OCI-LY7 (cell line): Measurements from ENCODE around the gene TNS3. TPM values are rescaled to one million over a fixed set of nuclear protein-coding genes. Genes with fewer than 3 reads are reported as not detected.
A peak's percentile ranks its signal among the peaks of the same experiment; 100 is the strongest.

Source experiments
- BruUV-seq: library from RNA; stranded (reverse); fragments of 400-500 nt; replicated peaks from 2 replicates; lab custom pipeline; 2021; lab: Mats Ljungman, UMichigan
- CTCF ChIA-PET: fragments of 300-600 bp; sonication (Branson Sonifier 250); formaldehyde crosslinking; loops from one replicate; lab custom pipeline; 2022; ENCODE audit warnings: antibody characterized with exemption; ENCODE audit not compliant: unreplicated experiment; lab: Charles Lee
- POLR2A ChIA-PET: fragments of 300-600 bp; sonication (Branson Sonifier 250); formaldehyde crosslinking; loops from one replicate; lab custom pipeline; 2022; ENCODE audit warnings: antibody characterized with exemption; lab: Charles Lee
- DNase-seq: peaks from one replicate; pipeline ENCODE4 v3.0.0-alpha.2; 2015; ENCODE audit warnings: low spot score
- H2AFZ ChIP-seq: fragments of 200-600 bp; sonication (generic), shearing (Covaris generic); 2 replicates; pipeline ENCODE4 v1.6.1; 2014; ENCODE audit warnings: mild to moderate bottlenecking, antibody characterized with exemption, low read length, moderate library complexity
- H3K27ac ChIP-seq: fragments of 200-600 bp; sonication (generic); 2 replicates; pipeline ENCODE4 v1.5.1; 2014; ENCODE audit warnings: mixed run types, low read depth, mild to moderate bottlenecking, moderate library complexity, low read length, inconsistent platforms; ENCODE audit not compliant: poor library complexity, severe bottlenecking
- H3K36me3 ChIP-seq: fragments of 200-600 bp; sonication (generic); 2 replicates; pipeline ENCODE4 v1.6.1; 2014; ENCODE audit warnings: mild to moderate bottlenecking, antibody characterized with exemption, low read length, moderate library complexity, mixed read lengths; ENCODE audit not compliant: insufficient read depth
- H3K4me1 ChIP-seq: fragments of 200-600 bp; sonication (generic); 2 replicates; pipeline ENCODE4 v1.5.1; 2014; ENCODE audit warnings: mild to moderate bottlenecking, low read length; ENCODE audit not compliant: insufficient read depth, poor library complexity, severe bottlenecking
- H3K4me2 ChIP-seq: fragments of 200-600 bp; sonication (generic); 2 replicates; pipeline ENCODE4 v1.6.1; 2014; ENCODE audit warnings: mild to moderate bottlenecking, low read length
- H3K4me3 ChIP-seq: fragments of 200-600 bp; sonication (generic); 2 replicates; pipeline ENCODE4 v1.5.1; 2014; ENCODE audit warnings: mild to moderate bottlenecking, low read depth, low read length; ENCODE audit not compliant: poor library complexity, severe bottlenecking
- H3K79me2 ChIP-seq: fragments of 200-600 bp; sonication (generic); 2 replicates; pipeline ENCODE4 v1.6.1; 2016; ENCODE audit warnings: low read depth, mild to moderate bottlenecking, low read length, moderate library complexity, mixed read lengths; ENCODE audit not compliant: insufficient read depth
- H3K9me2 ChIP-seq: fragments of 200-600 bp; sonication (generic); 2 replicates; pipeline ENCODE4 v1.6.1; 2016; ENCODE audit warnings: mild to moderate bottlenecking, low read length, mixed read lengths; ENCODE audit not compliant: insufficient read depth
- H3K9me3 ChIP-seq: fragments of 200-600 bp; sonication (generic); 2 replicates; pipeline ENCODE4 v1.6.1; 2014; ENCODE audit warnings: mild to moderate bottlenecking, mixed run types, low read length, mixed read lengths
- H4K20me1 ChIP-seq: fragments of 200-600 bp; sonication (generic); 2 replicates; pipeline ENCODE4 v1.6.1; 2014; ENCODE audit warnings: mild to moderate bottlenecking, antibody characterized with exemption, low read length, moderate library complexity, mixed read lengths; ENCODE audit not compliant: insufficient read depth
- EZH2phosphoT487 ChIP-seq: fragments of 200-600 bp; sonication (generic); IDR thresholded peaks from 2 replicates; pipeline ENCODE4 v1.6.1; 2018; ENCODE audit warnings: low read depth, borderline replicate concordance, mild to moderate bottlenecking, mixed run types, antibody characterized with exemption, low read length, moderate library complexity, mixed read lengths
- intact Hi-C: fragments of 100-400 bp; cut with micrococcal nuclease; formaldehyde crosslinking; loops from one replicate; pipeline ENCODE4 v1.10.0; 2022; ENCODE audit not compliant: unreplicated experiment
- total RNA-seq, 2 experiments: library from RNA; depleted of rRNA in 1 of 2; stranded (reverse); fragments of >200 nt in 1 of 2; shearing (Covaris generic) in 1 of 2; gene quantifications; 2 replicates each; pipeline ENCODE4 v1.2.3, GENCODE V29; 2014 to 2022
- TF ChIP-seq, protein P1 (sequence below): fragments of 200-600 bp; sonication (generic); conservative IDR thresholded peaks from 2 replicates; pipeline ENCODE4 v1.5.1; 2014; ENCODE audit warnings: mild to moderate bottlenecking, antibody characterized with exemption, low read length, moderate library complexity, mixed read lengths

TNS3 gene
- total RNA-seq, 2 experiments from 2014 or later, result 9.5 to 42.1 TPM

DNA sequence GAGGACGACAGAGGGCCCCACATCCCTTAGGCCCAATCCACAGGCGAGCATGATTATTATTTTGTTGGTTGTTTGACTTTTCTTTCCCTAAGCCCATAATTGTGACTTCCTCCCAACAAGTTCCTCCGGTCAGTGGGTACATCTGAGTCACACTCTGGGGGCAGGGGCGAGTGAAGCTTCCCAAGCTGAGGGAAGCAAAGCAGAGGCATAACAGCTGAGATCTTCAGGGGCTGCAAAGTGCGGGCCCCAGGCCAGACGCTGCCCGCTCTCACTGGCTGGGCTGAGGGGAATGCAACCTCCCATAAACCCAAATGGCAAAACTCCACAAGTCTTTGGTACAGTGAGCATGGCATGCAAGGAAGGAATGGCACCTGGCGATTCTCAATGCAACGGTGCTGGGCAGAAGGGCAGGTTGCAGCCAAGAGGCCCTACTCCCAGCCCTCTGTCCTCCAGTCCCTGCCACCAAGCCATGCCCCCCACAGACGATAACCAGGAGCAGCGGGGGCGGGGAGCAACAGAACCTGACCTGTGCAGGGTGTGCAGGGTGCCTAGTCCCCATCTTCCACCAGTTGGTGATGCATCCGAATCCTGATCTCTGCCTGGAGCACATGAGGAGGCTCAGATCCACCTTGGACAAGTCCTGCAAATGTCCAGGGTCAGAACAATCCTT lies 25.3 kb downstream of the TNS3 start:
- BruUV-seq, result no TSS peak
- Histone ChIP-seq H3K9me3 (no peaks in the 10 kb centered on the region), H2AFZ (no peak overlapping the region), H4K20me1 (no peaks in the 10 kb centered on the region), H3K4me2 (no peak overlapping the region), H3K4me1 (peaks cover 10% of the 10 kb centered on the region), H3K27ac (no peak overlapping the region), H3K36me3 (no peaks in the 10 kb centered on the region), H3K79me2 (no peaks in the 10 kb centered on the region), H3K9me2 (no peaks in the 10 kb centered on the region), H3K4me3 (no peak overlapping the region)
- TF ChIP-seq, protein P1, sequence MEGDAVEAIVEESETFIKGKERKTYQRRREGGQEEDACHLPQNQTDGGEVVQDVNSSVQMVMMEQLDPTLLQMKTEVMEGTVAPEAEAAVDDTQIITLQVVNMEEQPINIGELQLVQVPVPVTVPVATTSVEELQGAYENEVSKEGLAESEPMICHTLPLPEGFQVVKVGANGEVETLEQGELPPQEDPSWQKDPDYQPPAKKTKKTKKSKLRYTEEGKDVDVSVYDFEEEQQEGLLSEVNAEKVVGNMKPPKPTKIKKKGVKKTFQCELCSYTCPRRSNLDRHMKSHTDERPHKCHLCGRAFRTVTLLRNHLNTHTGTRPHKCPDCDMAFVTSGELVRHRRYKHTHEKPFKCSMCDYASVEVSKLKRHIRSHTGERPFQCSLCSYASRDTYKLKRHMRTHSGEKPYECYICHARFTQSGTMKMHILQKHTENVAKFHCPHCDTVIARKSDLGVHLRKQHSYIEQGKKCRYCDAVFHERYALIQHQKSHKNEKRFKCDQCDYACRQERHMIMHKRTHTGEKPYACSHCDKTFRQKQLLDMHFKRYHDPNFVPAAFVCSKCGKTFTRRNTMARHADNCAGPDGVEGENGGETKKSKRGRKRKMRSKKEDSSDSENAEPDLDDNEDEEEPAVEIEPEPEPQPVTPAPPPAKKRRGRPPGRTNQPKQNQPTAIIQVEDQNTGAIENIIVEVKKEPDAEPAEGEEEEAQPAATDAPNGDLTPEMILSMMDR, result no peak
- no peak for TF ChIP-seq EZH2phosphoT487
- intact Hi-C loops, result no loop called here
- CTCF ChIA-PET, result no interaction called here
- DNase-seq, result no peak
- POLR2A ChIA-PET, result interaction anchor here (0.7 to 1.6 kb wide), 3 partner anchors 14 to 26 kb away, joined by 3 to 5 read pairs (median 3); no protein-coding TSS in a partner anchor

DNA sequence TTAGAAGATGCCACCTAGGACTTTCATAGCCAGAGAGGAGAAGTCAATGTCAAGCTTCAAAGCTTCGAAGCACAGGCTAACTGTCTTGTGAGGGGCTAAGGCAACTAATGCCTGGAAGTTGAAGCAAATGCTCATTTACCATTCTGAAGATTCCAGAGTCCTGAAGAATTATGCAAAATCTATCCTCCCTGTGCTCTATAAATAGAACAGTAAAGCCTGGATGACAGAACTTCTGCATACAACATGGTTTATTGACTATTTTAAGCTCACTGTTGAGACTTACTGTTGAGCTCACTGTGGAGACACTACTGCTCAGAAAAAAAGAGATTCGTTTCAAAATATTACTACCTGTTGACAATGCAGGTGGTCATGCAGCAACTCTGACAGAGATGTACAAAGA lies 28.6 kb downstream of the TNS3 start:
- BruUV-seq, result no TSS peak
- Histone ChIP-seq H3K4me1 (peaks cover 10% of the 10 kb centered on the region), H3K9me3 (no peaks in the 10 kb centered on the region), H3K36me3 (no peaks in the 10 kb centered on the region), H4K20me1 (no peaks in the 10 kb centered on the region), H3K9me2 (no peaks in the 10 kb centered on the region), H3K27ac (no peak overlapping the region), H3K4me2 (peak overlapping the region; percentile 19; the same call in 1 of the 2 replicates), H2AFZ (no peak overlapping the region), H3K79me2 (no peaks in the 10 kb centered on the region), H3K4me3 (no peak overlapping the region)
- POLR2A ChIA-PET, result interaction anchor here (0.9 to 1.7 kb wide), 4 partner anchors 9 to 18 kb away, joined by 3 to 8 read pairs (median 4); no protein-coding TSS in a partner anchor
- intact Hi-C loops, result no loop called here
- CTCF ChIA-PET, result interaction anchor here (1.2 kb wide), 1 partner anchor 21 kb away, joined by 3 read pairs; no protein-coding TSS in a partner anchor
- DNase-seq, result no peak
- TF ChIP-seq EZH2phosphoT487, result no peak
- TF ChIP-seq, protein P1, result no peak

DNA sequence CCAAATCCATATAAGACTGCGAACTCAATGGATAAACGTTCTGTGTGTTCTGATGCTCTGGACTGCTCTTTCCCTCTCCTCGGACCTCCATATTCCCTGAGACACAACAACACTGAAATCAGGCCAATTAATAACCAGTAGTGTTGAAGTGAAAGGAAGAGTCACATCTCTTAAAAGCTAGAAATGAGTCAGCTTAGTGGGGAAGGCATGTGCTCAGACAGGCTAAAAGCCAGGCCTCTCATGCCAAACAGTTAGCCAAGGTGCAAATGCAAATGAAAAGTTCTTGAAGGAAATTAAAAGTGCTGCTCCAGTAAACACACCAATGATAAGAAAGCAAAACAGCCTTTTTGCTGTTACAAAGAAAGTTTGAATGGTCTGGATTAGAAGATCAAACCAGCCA lies 29.3 kb downstream of the TNS3 start:
- Histone ChIP-seq H3K9me3 (no peaks in the 10 kb centered on the region), H3K4me3 (no peak overlapping the region), H3K9me2 (no peaks in the 10 kb centered on the region), H3K27ac (no peak overlapping the region), H3K36me3 (no peaks in the 10 kb centered on the region), H3K4me1 (peaks cover 10% of the 10 kb centered on the region), H3K79me2 (no peaks in the 10 kb centered on the region), H2AFZ (no peak overlapping the region), H3K4me2 (peak overlapping the region; percentile 19; the same call in 1 of the 2 replicates), H4K20me1 (no peaks in the 10 kb centered on the region)
- no peak for DNase-seq
- ChIA-PET POLR2A (interaction anchor here (1.0 to 1.7 kb wide), 3 partner anchors 9 to 45 kb away, joined by 3 to 8 read pairs (median 3); no protein-coding TSS in a partner anchor), CTCF (interaction anchor here (1.2 kb wide), 1 partner anchor 22 kb away, joined by 3 read pairs; no protein-coding TSS in a partner anchor)
- TSS peak; percentile 38 for BruUV-seq
- intact Hi-C loops, result no loop called here
- TF ChIP-seq, protein P1, result no peak
- TF ChIP-seq EZH2phosphoT487, result no peak
